AG20443 (cell line): ENCODE measurements around the gene PTTG1.

Experiments
- DNase-seq: peaks from one replicate; pipeline ENCODE4 v3.0.0; 2012; ENCODE audit warnings: low spot score, mixed read lengths

Gene PTTG1

DNA sequence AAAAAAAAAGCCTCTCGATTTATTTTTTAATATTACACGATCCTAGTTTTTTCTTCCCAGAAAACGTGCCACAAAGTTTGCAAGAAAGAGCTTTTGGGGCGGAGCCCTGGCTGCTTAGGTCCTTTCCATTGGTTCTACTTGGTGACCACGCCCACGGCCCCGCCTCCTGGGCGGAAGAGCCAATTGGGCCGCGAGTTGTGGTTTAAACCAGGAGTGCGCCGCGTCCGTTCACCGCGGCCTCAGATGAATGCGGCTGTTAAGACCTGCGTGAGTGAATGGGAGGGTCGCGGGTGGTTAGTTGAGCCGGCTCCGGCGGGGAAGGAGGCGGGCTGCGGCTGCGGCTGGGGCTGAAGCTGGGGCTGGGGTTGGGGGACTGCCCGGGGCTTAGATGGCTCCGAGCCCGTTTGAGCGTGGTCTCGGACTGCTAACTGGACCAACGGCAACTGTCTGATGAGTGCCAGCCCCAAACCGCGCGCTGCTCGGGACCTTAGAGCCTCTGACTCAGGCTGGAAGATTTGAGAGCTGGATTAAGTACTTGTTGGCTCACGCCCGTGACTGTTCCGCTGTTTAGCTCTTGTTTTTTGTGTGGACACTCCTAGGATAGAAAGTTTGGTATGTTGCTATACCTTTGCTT is at the start of gene PTTG1:
Gene PTTG1, plus strand, starts transcription at position 231 of the 634 bp plus-strand sequence. CDS start 458 bp downstream, outside the sequence.
- peak; percentile 94 for DNase-seq

DNA sequence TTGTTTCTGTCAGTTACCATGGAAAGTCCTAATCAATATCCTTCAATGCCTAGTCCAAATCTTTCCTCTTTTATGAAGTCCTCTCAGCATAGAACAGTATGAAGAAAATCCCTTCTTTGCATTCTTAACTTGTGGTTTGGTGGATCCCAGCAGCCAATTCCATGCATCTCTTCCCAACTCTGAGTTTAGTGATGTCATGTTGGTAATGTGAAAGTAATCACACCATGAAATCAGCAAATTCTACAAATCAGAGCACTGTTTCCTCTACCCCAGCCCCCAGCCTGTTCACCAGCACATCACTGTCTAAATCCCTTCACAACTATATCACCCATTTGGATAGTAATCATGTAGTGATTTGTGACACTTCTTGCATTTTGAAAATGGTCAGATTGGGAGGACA is 46.5 kb upstream of the PTTG1 start:
- no peak for DNase-seq

DNA sequence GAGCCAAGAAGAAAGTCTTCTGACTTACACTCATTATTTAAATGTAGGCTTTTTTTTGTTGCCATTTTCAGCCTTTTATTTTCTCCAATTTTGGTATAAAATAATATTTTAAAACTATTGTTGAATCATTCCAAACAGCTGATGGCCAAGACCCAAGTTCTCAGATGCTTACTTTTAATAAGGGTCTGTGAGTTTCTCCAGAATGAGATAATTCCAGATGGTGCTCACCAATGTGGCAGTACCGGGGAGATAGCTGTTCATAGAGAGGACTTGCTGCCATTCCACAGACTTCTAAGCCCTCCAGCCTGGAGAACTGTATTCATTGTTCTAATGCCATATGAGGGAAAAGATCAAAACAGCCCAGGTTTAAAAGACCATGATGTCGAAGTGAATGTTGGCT is 46.0 kb upstream of the PTTG1 start:
- no peak for DNase-seq

DNA sequence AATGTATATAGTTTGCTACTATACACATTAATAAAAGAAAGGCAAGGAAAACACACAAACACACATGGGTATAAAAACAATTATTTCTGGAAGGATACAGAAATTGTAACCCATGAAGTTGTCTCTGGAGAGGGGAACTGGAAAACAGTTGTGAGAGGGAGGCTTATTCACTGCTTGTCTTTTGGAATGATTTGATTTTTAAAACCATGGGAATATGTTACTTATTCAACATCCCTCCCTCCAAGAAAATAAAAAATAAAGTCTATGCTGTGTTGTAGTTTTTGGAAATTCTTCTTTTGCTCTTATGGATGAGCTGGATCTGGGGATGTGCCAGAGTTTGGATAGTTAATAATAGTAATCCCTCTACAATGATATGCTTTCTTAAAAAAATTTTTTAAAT is 45.2 kb upstream of the PTTG1 start:
- DNase-seq, result no peak

DNA sequence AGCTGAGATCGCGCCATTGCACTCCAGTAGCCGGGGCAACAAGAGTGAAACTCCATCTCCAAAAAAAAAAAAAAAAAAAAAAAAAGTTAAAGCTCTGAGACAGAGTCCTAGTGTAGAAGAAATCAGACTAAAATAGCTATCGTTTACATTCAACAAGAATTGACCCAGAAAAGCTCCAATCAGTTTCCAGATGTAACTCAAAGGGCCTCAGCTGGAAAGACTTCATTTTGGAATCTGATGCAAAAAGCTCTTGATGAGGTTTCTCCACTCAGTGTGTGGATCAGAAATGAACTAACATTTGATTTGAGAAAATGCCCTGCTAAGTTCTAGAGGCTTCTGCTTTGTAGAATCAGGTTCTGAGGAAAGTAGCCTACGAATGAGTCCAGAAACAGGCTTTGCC is 44.0 kb upstream of the PTTG1 start:
- DNase-seq, result no peak

DNA sequence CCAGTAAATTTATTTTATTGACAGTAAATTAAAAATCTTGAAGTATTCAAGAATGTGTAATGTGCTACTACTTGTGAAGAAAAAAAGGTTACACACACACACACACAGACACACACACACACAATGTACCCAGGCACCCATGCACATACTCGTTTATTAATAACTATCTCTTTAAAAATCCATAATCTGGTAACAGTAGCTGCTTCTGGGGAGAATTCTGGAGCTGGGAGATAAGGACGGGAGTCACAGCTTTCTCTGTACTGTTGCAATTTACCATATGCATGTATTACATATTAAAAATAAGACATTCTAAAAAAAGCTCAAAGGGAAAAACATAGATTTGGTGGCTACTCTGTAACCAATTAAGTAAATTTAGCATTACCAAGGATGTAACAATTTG is 43.3 kb upstream of the PTTG1 start:
- DNase-seq, result no peak

DNA sequence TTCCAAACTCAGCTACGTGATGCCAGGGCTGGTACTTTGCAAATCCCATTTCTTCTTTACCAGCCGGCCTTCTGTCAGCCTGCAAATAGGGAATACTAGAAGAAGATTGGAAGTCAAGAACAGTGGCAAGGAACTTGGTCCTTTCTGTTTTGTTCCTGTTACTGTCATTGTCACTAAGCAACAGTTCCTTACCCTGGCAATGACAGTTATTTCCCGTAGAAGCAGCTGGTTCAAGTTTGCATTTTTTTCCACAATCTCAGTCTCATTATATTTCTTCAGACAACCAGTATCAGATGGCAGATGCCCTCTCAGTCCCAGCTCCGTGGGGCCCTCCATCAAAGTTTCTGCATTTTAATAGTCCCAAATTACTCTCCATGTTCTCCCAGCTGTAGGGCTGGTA is 42.1 kb upstream of the PTTG1 start:
- no peak for DNase-seq

DNA sequence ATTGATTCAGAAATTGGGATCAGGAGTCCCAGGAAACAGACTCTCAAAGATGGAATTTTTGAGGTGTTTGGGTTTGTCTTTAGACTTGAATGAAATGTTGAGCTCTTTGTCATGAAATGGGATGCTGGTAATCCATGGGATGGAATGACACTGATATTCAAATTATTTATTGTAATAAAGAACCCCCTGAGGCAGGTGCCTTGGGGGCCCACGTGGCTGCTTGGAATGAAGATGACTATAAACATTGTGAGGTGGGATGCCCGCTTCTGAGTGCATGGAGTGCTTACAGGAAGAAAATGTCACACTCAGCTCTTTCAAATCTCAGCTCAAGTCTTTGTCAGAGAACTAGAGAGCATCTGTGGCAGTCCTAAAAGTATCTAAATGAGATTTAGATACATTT is 41.6 kb upstream of the PTTG1 start:
- no peak for DNase-seq

DNA sequence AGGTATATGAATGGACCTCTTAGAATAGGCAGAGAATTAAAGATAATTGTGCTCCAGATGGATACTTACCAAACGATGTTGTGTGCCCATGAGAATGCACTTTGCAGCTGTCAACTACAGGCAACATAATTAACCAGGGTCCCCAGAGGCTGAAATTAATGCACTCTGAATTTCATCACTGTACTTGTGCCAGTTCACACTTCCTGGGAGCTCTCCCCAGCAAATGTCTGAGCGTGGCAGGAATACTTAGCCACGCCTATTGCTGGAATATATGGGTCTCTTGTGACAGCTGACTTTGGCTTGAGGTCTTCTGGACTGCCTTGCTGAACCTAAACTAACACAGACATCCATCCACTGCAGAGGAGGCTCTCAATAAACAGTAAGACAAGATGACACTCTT is 39.3 kb upstream of the PTTG1 start:
- DNase-seq, result no peak

DNA sequence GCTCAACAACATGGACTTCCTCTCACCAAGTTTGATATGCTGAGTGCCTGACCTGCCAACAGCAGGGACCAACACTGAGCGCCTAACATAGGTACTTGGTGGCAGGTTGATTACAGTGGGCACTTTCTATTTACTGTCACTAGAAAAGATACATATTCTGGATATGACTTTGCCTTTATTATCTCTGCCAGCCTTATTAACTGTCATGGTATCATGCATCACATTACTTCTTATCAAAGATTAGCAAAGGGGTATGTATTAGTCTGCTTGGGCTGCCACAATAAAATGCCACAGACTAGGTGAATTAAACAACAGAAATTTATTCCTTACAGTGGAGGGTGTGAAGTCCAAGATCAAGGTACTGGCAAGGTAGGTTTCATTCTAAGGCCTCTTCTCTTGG is 37.0 kb upstream of the PTTG1 start:
- no peak for DNase-seq

DNA sequence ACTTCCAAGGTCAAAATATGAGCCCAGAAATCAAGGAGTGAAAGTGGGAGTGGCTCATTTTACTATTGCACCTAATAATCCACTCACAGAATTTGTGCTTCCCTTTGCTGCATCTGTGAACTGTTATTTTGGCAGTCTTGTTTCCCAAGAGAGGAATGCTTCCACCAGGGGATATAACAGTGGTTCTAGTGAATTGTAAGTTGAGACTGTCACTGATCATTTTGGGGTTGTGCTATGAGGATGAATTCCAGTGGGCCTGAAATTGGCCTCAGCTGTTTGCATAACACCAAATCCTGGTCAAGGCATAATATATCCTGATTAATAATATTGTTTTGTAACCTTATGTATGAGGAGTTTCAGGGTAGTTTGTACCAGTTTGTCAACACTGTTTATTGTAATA is 36.2 kb upstream of the PTTG1 start:
- DNase-seq, result no peak

DNA sequence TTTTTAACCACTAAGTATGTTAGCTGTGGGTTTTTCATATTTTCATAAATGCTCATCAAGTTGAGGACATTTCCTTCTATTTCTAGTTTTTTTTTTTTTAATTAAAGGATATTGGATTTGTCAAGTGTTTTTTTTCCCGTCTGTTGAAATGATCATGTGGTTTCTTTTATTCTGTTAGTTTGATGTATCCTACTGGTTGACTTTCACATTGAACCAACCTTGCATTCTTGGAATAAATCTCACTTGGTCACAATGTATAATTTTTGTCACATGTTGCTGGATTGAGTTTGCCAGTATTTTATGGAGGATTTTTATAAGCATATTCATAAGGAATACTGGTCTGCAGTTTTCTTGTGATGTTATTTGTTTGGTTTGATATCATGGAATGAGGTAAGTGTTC is 34.2 kb upstream of the PTTG1 start:
- no peak for DNase-seq

DNA sequence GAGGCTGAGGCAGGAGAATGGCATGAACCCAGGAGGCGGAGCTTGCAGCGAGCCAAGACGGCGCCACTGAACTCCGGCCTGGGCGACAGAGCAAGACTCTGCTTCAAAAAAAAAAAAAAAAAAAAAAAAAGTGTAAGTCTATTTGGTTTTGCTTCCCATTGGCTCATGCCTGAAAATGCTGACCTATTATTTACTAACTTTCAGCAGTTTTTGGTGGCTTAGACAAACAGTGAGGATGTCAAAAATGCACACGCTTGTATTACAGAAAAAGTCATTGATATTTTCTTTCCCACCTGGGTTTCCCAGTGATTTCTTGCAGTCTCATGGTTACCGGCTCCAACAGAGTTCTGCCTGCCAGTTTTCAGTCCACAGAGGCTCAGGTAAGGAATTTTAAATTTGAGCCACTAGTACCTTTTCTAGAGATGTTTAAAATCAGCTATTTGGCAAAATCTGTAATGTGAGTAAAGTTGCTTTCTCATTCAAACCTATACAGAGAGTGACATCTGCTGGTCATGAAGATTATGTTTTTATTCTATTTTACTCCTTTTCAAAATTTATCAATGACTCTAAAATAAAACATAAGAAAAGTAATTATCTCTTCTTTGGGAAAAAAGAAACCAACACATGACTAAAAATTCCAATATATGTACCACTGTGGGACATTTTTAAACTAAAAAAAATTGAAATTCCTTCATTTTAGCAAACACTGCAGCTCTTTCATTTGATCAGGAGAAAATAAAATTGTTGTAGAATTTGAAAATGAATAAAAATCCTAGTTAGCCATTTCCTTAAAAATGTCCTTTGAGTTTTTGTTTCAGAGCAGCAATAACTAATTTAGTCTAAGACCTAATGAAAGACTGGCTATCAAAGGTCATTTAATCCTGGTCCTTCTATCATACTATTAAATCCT is 30.6 kb upstream of the PTTG1 start:
- DNase-seq, result peak; percentile 23

DNA sequence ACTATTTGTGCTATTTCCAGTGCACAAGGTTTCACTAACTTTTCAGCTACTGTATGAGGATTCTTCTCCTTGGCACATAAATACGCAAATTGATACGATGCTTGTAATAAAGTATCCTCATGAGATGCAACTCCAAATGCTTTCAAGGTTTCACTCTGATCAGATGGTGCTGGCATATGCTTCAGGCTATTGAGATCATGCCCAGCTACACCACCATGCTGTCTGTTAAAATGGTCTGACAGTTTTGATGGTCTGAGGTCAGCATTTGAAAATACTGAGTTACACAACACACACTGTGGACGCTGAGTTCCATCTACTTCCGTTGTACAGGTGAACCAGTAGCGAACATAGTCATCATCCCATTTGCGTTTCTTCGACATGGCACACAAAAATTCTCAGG is 26.5 kb upstream of the PTTG1 start:
- DNase-seq, result no peak

DNA sequence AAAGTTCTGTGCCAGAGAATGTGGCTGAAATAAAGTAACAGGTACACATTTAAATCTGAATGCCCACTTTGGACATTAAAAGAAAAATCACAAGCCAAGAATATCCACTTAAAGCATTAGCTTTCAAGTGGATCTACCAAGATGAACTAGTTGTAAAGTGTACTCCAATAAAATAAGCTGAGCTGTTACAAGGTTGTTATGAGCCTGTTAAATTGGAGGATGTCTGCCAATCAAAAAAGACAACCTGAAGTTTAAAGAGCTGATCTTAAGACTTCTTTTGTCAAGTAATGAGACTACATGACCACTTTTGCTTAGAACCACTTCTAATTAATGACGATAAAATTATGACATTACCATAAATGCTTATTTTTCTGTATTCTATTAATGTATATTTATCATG is 24.2 kb upstream of the PTTG1 start:
- no peak for DNase-seq

DNA sequence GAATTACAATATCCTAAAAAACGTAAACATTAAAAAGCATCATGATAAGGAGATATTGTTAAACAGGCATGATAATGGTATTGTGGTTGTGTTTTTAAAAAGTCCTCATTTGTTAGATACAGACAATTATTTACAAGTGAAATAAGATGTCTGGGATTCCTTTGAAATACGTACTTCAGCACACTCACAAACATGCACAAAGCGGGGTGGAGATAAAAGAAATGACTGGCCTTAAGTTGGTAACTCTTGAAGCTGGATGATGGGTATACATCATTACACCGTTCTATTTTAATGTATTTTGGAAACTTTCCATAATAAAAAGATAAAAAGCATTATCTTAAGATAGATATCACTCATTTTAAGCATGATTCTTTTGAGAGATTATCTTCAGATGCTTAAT is 22.8 kb upstream of the PTTG1 start:
- no peak for DNase-seq

DNA sequence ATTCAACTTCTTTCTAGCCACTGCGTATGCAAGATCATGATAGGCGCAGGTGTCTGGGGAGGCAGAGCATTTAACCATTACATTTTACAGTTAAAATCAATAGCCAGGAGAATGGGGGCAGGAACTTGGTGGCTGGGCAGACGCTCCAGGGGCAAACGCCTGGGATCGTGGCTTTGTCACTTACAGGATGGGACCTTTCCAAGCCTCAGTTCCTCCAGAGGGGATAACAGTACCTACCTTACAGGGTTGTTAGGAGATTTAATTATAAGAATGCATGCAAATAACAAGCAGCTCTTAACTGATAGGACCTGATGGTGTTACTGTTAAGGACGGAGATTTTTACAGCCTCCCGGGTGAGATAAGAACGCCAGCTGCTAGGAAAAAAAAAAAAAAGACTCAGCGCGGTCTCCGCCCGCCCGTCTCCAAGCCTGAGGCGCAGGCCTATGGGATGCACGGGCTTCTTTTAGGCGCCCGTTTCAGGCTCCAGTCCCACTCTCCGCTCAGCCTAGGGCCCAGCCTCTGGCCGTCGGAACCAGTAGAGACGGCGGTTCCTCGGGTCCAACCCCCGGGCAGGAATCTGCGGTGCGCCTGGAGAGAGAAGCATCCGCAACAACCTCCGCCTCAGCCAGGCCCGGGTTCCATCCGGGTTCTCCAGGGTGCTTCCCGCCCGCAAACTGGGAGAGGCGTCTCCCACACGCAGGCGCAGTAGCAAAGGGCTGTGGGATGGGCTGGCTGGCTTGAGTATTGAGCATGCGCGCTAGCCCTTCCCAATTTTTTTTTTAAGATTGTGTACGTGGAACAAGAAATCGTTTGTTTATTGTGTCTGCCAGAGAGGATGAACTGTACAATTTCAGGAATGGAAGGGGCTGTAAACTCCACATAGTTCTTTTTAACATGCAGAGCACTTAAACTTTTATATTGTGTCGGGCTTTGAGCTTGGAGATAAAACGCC is 22.0 kb upstream of the PTTG1 start, which contains the start of gene FAM200C:
Gene FAM200C, minus strand, starts transcription at position 653 of the 952 bp plus-strand sequence. CDS start 4,564 bp downstream, outside the sequence.
- DNase-seq, result peak; percentile 100

DNA sequence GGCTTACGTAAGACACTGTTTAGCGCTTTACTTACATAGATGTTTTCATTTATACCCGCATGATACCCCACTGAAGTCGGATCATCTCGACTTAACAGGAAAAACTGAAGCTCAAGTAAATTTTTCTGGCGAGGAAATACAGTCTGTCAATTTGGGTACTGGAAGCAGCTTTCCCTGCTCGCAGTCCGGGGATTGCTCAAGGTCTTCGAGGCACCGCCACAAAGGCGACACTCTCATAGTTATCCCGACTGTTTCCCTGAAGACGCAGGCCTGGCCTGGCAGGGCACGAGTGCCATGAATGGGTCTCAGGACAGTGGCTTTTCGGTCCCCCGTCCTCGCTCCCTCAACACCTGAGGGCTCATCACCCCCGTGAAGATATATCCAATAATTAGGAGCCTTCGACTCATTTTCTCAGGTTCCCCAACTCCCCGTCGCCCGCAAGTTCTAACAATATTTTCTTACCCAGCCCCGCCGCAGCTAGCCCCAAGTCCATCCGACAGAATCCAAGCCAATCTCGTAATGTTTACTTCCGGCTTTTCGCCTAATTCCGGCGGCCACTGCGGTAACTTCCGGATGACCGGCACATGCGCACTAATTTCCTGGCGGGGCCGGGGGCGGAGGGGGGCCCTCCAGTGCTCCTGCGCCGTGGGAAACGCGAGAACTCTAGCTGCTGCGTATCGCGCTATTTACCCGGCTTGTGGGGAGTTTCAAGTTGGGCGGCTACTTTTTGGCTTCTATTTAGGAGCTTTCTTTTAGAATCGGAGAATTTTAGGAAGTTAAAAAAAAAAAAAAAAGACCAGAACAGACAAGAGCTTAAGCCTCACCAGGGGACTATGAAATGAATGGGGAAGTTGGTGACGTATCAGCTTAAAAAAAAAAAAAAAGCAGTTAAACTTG is 2.8 kb upstream of the PTTG1 start, which contains the start of gene SLU7:
Gene SLU7, minus strand, starts transcription at position 521 of the 897 bp plus-strand sequence. CDS start 3,787 bp downstream, outside the sequence.
- peak; percentile 98 for DNase-seq

DNA sequence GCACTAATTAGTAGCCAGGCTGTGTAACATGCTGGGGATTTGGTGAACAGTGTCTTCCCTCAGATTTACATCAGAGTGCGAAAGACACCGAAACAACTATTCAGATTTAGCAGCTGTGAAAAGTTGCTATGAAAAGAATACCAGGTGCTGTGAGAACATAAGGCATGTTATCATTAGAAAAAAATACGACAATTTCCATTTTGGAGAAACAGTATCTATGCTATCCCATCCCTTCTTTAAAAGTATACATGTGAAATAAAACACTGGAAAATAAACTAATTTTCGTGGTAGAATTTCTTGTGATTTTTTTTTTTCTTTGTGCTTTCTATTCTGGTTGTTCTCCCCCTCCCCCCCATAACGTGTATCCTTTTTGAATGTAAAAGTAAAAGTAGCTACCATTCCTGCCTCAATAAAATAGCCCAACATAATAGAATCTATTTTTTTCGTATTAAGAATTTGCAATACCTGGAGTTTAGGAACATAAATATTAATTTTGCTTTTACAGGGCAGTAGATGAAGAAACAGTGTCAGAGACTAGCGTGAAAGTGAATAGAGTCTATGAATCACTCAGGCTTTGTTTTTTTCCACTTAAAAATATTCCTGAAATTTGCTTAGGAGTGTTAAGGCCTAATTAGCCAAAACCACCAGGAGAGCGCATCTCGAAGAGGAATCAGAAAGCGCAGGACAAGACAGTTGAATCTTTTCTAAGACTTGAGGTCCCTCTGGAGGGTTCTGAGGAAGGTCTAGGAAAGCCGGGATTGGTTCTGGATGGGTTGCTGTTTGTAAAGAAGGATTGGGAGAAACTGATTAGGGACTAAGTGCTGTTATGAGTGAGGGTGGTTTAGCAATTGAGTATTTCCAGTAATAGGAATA is 2.0 kb upstream of the PTTG1 start:
- DNase-seq, result no peak

DNA sequence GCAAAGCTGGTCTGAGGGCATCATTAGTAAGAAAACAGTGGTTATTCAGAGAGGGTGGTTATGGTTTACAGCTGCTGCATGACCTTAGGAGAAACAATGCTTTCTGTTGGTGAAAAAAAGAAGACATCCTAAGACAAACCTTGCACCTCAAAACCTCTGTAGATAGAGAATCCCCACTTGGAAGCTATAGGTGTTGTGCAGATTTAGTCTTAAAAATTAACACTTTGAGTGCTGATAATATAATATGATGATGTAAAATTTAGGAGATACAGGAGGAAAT is 1.4 kb upstream of the PTTG1 start:
- no peak for DNase-seq
